BLaER1 treated with 17β-estradiol and CSF1 and Interleukin-3, amounts not matched to agents 10 nM and 100 nM (cell line): ENCODE data around the gene ERGIC1.
"Not testable (repeated sequence)": the region's sequence is repeated elsewhere in the genome, so short reads cannot be mapped to it uniquely, and the experiment has no call there.

Experiments
- H3K27ac ChIP-seq, 11 experiments: shearing (Covaris generic); formaldehyde crosslinking; 2 replicates each; pipeline ENCODE4 v1.8.1; 2022
- H3K27me3 ChIP-seq, 11 experiments: shearing (Covaris generic); formaldehyde crosslinking; 2 replicates each; pipeline ENCODE4 v1.8.1; 2022
- H3K36me3 ChIP-seq, 11 experiments: shearing (Covaris generic); formaldehyde crosslinking; 2 replicates each; pipeline ENCODE4 v1.8.1; 2022
- H3K4me1 ChIP-seq, 10 experiments: shearing (Covaris generic); formaldehyde crosslinking; 2 replicates each; pipeline ENCODE4 v1.8.1; 2022
- H3K4me2 ChIP-seq, 11 experiments: shearing (Covaris generic); formaldehyde crosslinking; 2 replicates each; pipeline ENCODE4 v1.8.1; 2022
- H3K4me3 ChIP-seq, 10 experiments: shearing (Covaris generic); formaldehyde crosslinking; 2 replicates each; pipeline ENCODE4 v1.8.1; 2022
- H3K9ac ChIP-seq, 11 experiments: shearing (Covaris generic); formaldehyde crosslinking; 2 replicates each; pipeline ENCODE4 v1.8.1; 2022
- H3K9me3 ChIP-seq, 11 experiments: shearing (Covaris generic); formaldehyde crosslinking; replicated peaks in 1 of 11; 2 replicates each; pipeline ENCODE4 v1.8.1; 2022
- H4K20me1 ChIP-seq, 11 experiments: shearing (Covaris generic); formaldehyde crosslinking; 2 replicates each; pipeline ENCODE4 v1.8.1; 2022
- Cebpa-rat ChIP-seq, 11 experiments: shearing (Covaris generic); IDR thresholded peaks; 2 replicates each; pipeline ENCODE4 v1.8.1; 2022

Gene ERGIC1, protein sequence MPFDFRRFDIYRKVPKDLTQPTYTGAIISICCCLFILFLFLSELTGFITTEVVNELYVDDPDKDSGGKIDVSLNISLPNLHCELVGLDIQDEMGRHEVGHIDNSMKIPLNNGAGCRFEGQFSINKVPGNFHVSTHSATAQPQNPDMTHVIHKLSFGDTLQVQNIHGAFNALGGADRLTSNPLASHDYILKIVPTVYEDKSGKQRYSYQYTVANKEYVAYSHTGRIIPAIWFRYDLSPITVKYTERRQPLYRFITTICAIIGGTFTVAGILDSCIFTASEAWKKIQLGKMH

DNA sequence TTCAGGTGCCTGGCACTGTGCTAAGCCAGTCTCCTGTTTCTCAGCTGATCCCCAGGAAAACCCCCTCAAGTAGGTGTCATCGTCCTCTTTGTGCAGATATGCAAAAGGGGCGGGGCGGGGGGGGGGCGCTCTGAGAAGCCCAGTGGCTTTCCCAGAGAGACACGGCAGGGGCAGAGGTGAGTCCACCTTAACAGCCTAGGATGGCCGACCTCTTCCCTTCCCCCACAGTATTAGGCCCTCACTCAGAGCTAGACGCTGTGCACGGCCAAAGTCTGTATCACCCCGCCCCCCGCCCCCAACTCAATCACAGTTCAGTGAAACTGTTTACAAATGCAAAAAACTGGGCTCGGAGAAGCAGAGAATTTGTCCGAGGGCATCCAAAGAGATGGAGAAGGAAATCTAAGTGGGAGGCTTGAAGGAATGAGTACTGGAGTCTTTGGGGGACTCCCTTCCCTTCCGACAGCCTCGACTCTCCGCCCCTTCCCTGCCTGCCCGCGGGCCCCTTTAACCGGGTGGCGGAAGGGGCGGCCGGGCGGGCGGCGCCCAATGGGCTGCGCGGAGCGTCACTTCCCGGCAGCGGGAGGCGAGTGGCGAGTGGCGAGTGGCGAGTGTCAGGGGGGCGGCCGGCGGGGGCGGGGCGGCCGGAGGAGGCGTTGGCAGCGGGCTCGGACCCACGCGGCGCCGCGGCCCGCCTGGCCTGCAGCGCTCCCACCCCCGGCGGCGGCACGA, at the start of gene ERGIC1:
ERGIC1 (plus strand) TSS at position 566 of the 729 bp plus-strand sequence; CDS start at position 729, 163 bp downstream.
- peak within 1 kb of the TSS; percentile 68 to 85 (median 79) for H3K9ac ChIP-seq
- H4K20me1 ChIP-seq = peaks cover 0 to 9% (median 5%) of the 10 kb centered on the region in 11 experiments; a peak in 6 of 22 replicates
- H3K4me1 ChIP-seq = peaks cover 71 to 88% (median 83%) of the 10 kb centered on the region in 10 experiments
- H3K9me3 ChIP-seq = no peaks in the 10 kb centered on the region
- H3K27me3 ChIP-seq = no peaks in the 10 kb centered on the region
- peaks cover 0 to 11% (median 0%) of the 10 kb centered on the region in 11 experiments; a peak in 3 of 22 replicates for H3K36me3 ChIP-seq
- peak within 1 kb of the TSS; percentile 83 to 100 (median 93) for H3K4me2 ChIP-seq
- H3K27ac ChIP-seq = peak within 1 kb of the TSS; percentile 53 to 85 (median 75); a peak in 21 of 22 replicates
- TF ChIP-seq Cebpa-rat (IDR thresholded peaks at IDR 0.05) = no peak
- H3K4me3 ChIP-seq = peak within 1 kb of the TSS; percentile 68 to 85 (median 76)

DNA sequence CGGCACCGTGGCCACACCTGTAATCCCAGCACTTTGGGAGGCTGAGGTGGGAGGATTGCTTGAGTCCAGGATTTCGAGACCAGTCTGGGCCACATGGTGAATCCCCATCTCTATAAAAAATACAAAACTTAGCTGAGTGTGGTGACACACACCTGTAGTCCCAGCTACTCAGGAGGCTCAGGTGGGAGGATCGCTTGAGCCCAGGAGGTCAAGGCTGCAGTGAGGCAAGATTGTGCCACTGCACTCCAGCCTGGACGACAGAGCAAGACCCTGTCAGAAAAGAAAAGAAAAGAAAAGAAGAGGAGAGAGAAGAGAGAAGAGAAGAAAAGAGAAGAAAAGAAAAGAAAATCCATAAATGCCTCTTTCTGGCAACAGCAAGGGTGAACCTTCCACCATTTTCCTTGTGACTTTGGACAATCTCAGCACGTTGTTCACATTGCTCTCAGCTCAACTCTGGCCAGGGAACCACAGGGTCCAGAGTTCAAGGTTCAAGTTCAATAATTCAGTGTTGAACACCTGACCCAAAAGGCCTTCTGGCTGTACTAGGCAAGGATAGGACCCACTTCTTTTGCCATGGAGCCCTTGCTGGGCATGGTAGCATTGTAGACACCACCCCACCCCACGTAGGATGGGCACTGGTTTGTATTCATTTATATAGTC, 48.5 kb upstream of the ERGIC1 start:
- Histone ChIP-seq H3K27ac (no peak overlapping the region), H3K9me3 (no peaks in the 10 kb centered on the region), H4K20me1 (no peaks in the 10 kb centered on the region), H3K36me3 (no peaks in the 10 kb centered on the region), H3K27me3 (no peaks in the 10 kb centered on the region), H3K4me3 (no peak overlapping the region), H3K4me1 (peaks cover 44 to 60% (median 49%) of the 10 kb centered on the region in 10 experiments), H3K4me2 (peak overlapping the region in 5 of 11 experiments; percentile 86 to 97 (median 89); a peak in 4 of 22 replicates), H3K9ac (no peak overlapping the region)
- no peak for TF ChIP-seq Cebpa-rat (IDR thresholded peaks at IDR 0.05)

DNA sequence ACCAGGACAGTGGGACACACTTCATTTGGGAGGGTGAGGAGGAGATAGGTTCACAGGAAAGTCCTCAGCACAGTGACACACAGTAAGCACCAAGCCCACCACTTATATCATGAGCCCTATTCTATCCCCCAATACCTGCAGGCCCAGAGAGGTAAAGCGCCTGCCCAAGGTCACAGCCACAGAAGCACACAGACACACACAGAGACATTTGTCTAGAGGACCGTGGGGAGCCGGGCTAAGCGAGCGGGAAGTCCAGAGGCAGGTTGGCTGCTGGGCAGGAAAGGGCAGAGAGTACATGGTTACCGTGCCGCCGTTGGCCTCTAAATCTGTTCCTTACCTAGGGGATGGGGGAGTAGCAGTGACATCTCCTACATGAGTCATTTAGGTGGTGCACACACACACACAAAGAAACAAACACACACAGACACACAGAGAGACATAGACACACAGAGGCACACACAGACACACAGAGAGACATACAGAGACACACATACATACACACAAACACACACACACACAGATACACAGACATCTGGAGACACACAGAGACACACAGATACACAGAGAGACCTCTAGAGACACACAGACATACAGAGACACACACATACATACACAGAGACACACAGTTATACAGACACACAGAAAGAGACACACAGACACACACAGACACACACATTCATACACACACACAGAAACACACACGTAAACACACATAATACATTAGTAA, 47.2 kb upstream of the ERGIC1 start:
- H3K36me3 ChIP-seq = no peaks in the 10 kb centered on the region
- no peaks in the 10 kb centered on the region for H3K27me3 ChIP-seq
- peak overlapping the region; percentile 75 to 97 (median 89); a peak in 21 of 22 replicates for H3K4me2 ChIP-seq
- peak overlapping the region in 9 of 11 experiments; percentile 18 to 75 (median 32); a peak in 9 of 22 replicates for H3K9ac ChIP-seq
- TF ChIP-seq Cebpa-rat (IDR thresholded peaks at IDR 0.05) = no peak
- H3K4me1 ChIP-seq = peaks cover 58 to 69% (median 62%) of the 10 kb centered on the region in 10 experiments
- H4K20me1 ChIP-seq = no peaks in the 10 kb centered on the region
- peak overlapping the region in 10 of 11 experiments; percentile 15 to 87 (median 80); a peak in 19 of 22 replicates for H3K27ac ChIP-seq
- H3K9me3 ChIP-seq = no peaks in the 10 kb centered on the region
- H3K4me3 ChIP-seq = no peak overlapping the region

DNA sequence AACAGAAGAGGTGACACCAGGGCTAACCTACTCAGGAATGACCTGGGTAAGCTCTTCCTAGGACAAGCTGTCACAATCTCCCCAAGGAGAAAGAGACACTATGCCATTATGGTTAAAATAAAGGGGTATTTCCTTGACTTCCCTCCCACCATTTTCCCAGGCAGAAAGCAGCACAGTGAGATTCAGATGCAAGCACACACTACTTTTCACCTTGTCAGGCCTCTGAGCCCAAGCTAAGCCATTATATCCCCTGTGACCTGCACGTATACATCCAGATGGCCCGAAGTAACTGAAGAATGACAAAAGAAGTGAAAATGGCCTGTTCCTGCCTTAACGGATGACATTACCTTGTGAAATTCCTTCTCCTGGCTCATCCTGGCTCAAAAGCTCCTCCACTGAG, 46.5 kb upstream of the ERGIC1 start:
- peak overlapping the region; percentile 75 to 97 (median 89); a peak in 21 of 22 replicates for H3K4me2 ChIP-seq
- not testable (repeated sequence) for H3K9me3 ChIP-seq, H3K36me3 ChIP-seq, H4K20me1 ChIP-seq, H3K27me3 ChIP-seq
- H3K4me3 ChIP-seq = 0 out of 20 replicates have a peak overlapping the region, but pooled peaks of 1 of the 10 experiments have one; percentile 54
- peak overlapping the region in 10 of 11 experiments; percentile 74 to 87 (median 80); a peak in 18 of 22 replicates for H3K27ac ChIP-seq
- H3K9ac ChIP-seq = peak overlapping the region in 7 of 11 experiments; percentile 32 to 78 (median 70); a peak in 10 of 22 replicates
- H3K4me1 ChIP-seq = peaks cover 62 to 69% (median 68%) of the 10 kb centered on the region in 10 experiments

DNA sequence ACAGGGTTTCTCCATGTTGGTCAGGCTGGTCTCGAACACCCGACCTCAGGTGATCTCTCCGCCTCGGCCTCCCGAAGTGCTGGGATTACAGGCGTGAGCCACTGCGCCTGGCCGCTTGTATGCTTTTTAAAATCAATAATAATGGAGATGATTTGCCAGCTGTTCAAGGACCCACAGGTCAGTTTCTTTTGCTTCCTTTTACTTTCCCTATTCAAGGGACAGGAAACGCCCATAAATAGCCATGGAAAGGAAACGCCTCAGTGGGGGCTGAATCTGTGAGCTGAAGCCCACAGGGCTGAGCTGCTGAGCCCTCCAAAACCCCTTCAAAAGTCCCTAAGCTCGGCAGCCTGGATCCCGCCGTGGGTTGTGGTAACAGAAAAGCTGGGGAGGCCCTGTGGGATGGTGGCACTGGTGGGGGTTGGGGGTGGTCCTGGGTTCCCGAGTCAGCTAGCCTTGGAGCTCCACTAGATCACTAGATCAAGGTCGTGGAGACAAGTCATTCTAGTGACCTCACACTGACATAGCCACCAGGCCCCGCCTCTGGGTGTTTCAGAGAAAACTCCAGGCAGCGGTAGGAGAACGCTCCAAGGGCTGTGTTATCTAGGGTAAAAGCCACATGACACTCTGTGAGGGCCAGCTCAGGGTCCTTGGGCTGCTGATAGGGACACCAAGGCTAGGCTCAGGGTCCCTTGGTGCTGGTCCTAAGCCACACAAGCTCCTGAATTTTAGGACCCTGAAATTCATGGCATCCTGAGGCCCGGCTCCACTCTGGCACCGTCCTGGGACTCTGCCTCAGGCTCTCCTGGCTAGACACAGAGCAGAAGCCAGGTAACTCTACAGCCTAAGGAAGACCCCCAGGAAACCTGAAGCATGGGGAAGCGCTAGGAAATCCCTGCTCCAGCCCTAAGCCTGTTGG, 45.0 kb upstream of the ERGIC1 start:
- H3K4me1 ChIP-seq = peaks cover 77 to 84% (median 82%) of the 10 kb centered on the region in 10 experiments
- no peaks in the 10 kb centered on the region for H3K36me3 ChIP-seq
- H3K4me2 ChIP-seq = peak overlapping the region; percentile 75 to 97 (median 89)
- H4K20me1 ChIP-seq = no peaks in the 10 kb centered on the region
- peak overlapping the region; percentile 19 to 59 (median 44); a peak in 18 of 20 replicates for H3K4me3 ChIP-seq
- H3K27me3 ChIP-seq = no peaks in the 10 kb centered on the region
- no peak for TF ChIP-seq Cebpa-rat (IDR thresholded peaks at IDR 0.05)
- H3K27ac ChIP-seq = peak overlapping the region; percentile 73 to 87 (median 80)
- peaks cover 0 to 7% (median 0%) of the 10 kb centered on the region in 11 experiments; a peak in 1 of 22 replicates for H3K9me3 ChIP-seq
- peak overlapping the region; percentile 66 to 79 (median 75) for H3K9ac ChIP-seq

DNA sequence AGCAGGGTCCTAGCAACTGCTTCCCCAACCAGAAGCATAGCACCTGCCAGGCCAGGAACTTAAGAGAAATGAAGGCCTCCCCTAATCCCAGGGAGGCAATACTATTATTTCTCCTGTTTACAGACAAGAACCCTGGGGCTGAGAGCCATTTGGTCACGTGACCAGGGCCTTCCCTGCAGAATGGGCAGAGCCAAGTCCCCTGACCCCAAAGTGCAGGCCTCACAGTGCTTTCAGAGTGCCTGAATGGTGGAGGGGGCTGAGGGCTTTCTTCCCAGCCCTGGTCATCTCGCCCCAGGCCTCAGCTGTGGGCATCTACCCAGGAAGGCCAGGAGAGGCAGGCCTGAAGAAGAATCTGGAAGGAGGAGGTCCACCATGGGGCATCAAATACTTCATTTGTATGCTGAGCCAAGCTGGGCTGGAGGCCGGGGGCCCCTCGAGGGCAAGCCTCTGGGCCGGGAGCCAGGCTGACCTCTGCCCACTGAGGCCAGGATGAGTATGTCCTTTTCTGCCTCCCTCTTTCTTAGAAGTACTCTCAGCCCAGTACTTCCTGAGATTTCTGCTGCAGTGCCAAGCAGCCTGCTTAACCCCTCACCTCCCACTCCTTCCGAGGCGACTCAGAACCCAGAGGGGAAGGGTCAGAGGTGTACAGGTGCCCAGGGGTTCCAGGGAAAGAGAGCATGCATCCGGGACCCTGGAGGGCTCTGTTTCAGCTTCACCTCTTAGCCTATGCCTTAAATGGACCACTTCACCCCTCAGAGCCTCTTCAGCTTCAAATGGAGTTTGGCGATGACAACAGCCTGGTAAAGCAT, 44.2 kb upstream of the ERGIC1 start:
- Histone ChIP-seq H3K27ac (peak overlapping the region; percentile 73 to 87 (median 80)), H3K4me3 (peak overlapping the region in 2 of 10 experiments; percentile 38 to 52; a peak in 3 of 20 replicates), H4K20me1 (no peaks in the 10 kb centered on the region), H3K9ac (peak overlapping the region; percentile 66 to 79 (median 75)), H3K4me2 (peak overlapping the region; percentile 75 to 97 (median 89)), H3K27me3 (no peaks in the 10 kb centered on the region), H3K4me1 (peaks cover 85 to 93% (median 90%) of the 10 kb centered on the region in 10 experiments), H3K9me3 (peaks cover 0 to 7% (median 0%) of the 10 kb centered on the region in 11 experiments; a peak in 1 of 22 replicates), H3K36me3 (no peaks in the 10 kb centered on the region)
- no peak for TF ChIP-seq Cebpa-rat (IDR thresholded peaks at IDR 0.05)

DNA sequence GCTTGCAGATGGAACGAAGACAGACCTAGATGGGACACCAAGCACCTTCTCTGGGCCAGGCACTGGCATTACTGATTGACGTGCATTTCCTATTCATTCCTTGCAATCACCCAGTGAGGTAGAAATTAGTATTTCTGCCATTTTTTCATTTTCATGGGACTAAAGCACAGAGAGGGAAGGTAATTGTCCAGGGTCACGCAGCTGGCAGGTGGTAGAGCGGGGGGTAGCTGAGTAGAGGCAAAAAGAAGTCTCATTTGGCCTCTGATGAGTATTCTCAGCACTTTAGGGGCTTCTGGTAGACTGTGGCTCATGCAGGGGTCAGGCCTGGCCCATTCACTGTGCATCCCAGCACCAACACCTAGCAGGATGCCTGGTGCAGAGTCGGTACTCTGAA, 43.6 kb upstream of the ERGIC1 start:
- no peak for TF ChIP-seq Cebpa-rat (IDR thresholded peaks at IDR 0.05)
- H3K4me3 ChIP-seq = no peak overlapping the region
- H3K27me3 ChIP-seq = no peaks in the 10 kb centered on the region
- H3K4me2 ChIP-seq = peak overlapping the region; percentile 75 to 97 (median 89)
- peaks cover 91 to 99% (median 96%) of the 10 kb centered on the region in 10 experiments for H3K4me1 ChIP-seq
- no peaks in the 10 kb centered on the region for H4K20me1 ChIP-seq
- H3K36me3 ChIP-seq = no peaks in the 10 kb centered on the region
- H3K9me3 ChIP-seq = peaks cover 0 to 7% (median 0%) of the 10 kb centered on the region in 11 experiments; a peak in 1 of 22 replicates
- peak overlapping the region in 9 of 11 experiments; percentile 75 to 87 (median 81); a peak in 17 of 22 replicates for H3K27ac ChIP-seq
- peak overlapping the region in 7 of 11 experiments; percentile 9 to 78 (median 71); a peak in 11 of 22 replicates for H3K9ac ChIP-seq
